Activated T-cell treated with anti-CD3 and anti-CD28 coated beads, Interleukin-2, amount 50 U/mL, for 1 hour (primary cell): ENCODE measurements around the gene PAX3.

ENCODE experiments used
- DNase-seq: peaks from one replicate; pipeline ENCODE4 v3.0.0-alpha.2; 2020

PAX3 gene

DNA sequence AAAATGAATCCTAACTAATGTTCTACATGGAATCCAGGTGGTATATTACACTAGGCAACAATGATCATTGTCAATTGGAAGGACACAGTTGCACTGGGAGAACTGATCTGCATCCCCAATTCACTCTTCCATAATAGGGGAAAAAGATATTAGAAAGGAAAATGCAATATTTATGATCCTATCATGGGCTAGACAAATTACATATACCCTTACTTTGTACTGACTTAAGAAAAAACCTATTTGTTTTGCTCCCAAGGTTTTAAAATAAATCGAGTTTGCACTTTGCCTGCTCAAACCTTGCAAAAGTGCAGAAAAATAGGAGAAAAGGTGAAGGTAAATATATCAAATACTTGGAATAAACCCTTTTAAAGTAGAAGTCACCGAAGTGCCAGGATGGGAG is 11.0 kb upstream of the PAX3 start:
- no peak for DNase-seq

DNA sequence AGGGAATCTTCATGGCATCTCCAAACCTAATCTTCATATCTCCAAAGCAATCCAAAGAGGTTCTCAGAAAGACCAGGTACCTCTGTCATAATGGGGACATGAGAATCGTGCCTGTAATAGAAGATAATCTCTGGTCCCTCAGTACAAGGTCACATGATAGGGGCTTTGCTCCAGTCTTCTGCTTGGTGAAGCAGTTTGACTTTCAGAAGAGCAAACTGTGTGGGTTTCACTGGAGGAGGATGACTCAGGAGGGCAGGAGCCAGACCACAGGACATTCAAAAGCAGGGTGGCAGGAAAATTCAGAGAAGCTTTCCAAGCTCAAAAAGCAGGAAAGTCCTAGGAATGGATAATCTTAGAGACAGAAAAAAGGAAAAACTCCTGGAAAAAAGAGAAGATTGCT is 10.6 kb upstream of the PAX3 start:
- no peak for DNase-seq

DNA sequence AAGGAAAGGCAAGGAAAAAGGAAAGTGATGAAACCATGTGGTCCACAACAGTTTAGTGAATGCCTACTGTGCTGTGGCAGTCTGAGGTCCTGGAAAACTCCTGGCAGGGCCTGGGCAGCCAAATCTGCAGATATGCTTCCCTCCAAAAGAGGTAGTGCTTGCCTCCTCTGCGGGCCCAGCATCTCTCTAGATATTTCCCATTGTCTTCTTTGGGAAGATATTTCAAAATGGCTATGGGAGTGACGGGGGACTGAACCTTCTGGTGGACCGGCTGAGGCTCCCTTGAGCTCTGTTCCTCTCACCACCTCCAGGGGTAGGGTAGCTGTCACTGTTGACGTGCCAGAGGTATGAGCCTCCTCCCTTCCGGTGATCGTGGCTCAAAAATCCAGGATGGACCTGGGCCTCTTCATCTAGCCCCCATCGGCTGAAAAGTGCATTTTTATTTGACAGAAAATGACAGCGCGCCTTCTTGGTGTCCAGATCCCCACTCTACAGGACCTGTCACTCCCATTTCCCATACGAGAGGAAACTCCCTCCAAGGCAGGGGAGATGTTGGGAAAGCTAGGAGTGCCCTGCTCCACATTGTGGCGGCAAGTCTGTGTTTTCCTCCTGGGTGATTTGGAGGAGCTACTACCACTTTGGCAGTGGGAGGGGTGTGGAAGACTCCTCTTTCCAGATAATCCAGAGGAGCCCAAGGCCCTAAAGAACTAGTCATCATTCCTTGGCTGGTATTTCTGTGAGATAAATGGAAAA is 9.4 kb upstream of the PAX3 start:
- no peak for DNase-seq

DNA sequence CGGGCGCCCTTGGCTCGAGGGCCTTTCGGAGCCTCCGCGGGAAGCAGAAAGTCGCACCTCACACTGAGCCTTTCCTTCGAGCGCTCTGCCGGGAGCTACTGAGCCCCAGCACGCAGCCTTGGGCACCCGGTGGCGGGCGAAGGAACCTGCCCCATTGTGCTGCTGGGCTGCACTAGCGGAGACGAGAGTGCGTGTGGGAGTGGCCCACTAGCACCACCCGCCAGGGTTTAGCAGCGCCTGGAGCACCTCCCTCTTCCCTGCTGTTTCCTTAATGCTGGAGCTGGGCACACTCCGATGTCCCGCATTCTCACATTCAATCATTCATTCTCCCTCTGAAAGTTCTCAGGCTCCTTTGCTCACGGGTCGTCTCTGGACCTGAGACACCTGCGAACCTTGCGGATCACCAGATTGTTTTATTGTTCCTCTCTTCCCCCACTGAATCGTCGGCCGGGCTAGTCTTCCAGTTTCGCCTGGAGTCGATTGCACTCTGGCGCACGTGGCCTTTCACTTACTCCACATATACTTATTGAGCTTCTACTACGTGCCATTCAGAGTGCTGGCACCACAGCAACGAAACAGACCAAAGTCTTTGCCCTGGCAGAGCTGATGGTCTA is 8.5 kb upstream of the PAX3 start:
- DNase-seq, result no peak

DNA sequence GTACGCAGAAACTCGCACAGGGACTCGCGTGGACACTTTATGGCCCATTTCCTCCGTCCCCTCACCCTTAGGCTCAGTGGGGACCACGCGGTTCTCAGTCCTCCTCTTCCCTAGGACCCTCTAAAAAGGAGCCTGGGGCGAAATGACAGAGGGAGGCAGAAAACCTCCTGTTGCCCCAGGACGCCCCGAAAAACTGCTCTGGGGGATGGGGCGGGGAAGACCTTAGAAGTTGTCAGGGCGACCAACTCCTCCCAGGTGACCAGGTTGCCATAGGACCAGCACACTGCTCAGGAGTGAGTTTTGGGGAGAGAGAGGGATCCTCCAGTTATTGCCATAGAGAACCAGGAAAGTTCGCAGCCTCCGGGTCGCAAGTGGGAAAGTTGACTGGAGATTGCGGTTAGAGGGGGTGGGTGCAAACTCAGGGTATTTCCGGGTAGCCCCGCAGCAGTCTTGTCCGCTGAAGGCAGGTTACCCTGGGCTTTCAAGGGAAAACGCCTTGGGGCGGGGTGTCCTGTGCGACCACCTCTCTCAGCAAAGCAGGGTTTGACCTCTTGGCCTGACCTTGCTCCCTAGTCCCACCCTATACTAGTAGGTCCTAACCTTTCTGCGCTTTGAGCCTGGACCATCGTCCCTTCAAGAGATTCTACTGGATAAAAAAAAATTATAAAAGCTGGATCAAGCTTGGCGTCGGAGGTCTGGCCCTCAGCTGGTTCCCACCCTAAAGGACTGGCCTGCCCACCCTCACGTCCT is 7.8 kb upstream of the PAX3 start:
- no peak for DNase-seq

DNA sequence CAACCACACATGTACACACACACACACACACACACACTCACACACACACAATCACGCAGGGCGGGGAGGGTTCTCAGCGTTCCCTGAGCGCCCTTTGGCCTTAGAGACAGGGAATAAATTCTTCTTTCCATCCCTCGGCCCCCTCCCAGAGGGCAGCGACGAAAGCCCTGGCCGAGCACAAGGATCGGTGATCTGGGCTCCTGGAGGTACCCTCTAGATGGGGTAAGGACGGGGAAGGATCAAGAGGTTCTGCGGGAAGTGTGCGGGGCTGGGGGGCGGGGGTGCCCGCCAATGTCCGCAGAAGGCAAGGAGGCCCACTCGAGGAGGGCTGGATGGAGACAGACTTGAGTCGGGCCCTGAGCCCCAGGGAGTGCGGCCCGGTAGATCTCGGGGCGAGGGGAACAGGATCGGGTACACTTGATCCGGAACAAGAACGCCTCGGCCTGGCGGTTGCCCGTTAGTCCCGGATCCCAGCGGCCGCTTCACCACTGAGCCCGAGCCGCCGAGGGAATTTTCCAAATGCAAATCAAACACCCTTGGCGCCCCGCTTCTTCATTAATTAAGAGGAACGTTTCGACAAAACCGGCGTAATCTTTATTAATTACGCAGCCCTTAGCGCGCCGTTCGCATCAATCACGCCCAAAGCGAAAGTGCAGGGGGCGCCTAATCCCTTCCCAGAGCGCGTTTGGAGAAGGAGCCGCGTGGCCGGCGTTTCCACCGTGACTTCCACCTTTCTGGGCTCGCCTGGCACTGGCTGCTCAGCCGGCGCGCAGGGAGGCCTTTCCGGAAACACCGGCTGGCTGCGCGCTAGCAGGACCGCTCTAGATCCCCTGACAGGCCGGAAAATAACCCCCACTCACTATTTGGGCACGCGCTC is 7.0 kb upstream of the PAX3 start:
- no peak for DNase-seq

DNA sequence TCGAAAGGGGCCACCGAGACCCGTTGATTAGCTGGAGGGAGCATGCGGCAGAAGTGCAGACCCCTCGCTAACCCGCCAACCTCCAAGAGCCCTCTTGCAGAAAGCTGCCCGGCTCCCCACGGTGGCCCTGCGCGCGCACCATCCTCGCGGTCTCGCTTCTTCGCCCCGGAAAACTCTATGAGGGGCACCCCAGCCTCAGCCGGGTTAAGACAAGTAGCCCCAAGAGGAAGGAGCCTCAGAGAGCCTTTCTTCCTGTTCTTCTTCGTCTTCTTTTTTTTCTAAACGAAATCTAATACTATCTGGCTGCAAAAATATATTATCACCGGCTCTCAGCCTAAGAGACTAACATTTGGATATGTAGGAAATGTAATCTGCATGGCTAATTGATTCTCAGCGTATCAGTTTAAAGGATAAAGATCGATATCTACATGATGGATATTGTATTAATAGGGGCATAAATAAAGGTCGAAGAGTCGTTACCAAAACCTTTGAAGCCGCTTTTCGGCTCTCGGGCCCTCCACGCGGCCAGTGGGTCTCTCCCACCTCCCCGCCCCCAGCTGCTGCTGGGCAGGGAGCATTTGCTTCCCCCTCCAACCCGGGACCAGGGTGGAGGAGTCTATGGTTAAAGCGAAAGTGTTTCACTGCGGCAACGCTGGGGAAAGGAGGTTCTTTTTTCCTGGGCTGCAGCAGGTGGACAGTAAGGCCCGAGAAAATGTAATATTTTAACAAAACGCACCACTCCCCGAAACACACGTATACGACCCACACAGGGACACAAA is 6.1 kb upstream of the PAX3 start:
- DNase-seq, result no peak

DNA sequence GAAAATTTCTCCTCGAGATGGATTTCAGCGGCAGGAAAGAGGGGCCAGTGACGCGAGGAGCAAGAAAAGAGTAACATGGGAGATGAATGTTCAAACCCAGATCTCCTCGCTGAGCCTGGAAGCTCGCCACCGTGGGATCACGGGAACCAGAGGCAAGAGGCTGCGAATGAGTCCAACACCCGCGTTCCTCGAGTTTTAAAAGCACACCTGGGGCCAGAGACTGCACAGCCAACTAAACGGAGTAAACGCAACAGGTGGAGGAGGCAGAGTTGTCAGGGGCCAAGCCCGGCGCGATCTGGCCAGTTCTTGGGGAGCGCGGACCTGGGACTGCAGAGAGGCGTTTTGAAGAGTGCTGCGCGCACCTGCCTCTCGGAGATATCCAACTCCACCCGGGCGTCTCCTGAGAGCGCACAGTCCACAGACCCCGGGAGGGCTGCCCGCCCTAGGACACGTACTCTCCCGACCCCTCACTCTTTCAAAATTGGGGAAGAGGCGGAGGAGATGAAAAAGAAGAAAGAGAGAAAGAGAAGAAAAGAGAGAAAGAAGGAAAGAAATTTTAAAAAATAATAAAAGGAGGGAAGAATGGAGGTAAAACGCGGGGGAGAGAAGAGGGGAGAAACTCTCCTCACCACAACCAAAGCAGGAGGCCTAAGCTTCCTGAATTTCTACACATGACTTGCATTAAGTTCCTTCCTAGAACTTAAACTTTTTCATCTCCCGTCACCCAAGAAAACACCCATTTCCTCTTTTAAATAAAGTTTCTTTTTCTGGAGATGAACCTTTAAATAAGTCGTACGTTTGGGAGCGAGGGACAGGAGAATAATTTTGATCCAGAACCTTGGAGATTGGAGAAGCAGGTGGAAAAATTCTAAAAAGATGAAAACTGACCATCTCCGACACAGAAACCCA is 5.3 kb upstream of the PAX3 start:
- DNase-seq, result no peak

DNA sequence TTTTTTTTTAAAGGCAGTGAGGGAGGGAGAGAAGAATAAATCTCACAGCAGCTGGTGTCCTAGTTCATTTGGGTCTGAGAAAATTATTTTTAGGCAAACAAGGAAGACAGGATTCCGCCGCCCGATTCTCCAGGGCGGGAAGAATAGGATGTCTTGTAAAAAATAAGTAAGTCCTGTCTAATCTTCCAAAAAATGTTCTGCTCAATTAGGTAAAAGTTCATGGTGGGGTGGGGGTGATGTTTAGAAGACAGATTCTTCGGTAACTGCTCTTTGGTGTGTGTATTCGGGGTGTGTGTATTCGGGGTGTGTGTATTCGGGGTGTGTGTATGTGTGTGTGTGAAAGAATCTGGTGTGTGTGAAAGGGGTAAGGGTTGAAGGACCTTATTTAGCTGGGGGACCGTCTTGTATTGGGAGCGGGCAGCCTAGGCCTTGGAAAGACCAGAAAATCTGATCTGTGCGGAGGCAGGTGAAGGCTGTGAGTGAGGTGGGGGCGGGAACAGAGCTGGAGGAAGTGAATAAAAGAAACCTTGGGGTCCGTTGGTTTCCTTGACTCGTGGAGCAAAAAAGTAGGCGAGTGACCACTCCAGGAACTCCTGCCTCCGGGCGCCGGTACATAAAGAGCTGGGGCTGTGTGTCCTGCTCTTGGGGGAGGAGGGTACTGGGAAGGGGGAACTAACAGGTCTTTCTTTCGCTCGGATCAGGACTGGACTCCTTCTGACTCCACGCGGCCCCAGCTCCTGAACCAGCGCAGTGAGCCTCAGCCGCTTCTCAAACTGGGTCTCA is 4.4 kb upstream of the PAX3 start:
- DNase-seq, result no peak

DNA sequence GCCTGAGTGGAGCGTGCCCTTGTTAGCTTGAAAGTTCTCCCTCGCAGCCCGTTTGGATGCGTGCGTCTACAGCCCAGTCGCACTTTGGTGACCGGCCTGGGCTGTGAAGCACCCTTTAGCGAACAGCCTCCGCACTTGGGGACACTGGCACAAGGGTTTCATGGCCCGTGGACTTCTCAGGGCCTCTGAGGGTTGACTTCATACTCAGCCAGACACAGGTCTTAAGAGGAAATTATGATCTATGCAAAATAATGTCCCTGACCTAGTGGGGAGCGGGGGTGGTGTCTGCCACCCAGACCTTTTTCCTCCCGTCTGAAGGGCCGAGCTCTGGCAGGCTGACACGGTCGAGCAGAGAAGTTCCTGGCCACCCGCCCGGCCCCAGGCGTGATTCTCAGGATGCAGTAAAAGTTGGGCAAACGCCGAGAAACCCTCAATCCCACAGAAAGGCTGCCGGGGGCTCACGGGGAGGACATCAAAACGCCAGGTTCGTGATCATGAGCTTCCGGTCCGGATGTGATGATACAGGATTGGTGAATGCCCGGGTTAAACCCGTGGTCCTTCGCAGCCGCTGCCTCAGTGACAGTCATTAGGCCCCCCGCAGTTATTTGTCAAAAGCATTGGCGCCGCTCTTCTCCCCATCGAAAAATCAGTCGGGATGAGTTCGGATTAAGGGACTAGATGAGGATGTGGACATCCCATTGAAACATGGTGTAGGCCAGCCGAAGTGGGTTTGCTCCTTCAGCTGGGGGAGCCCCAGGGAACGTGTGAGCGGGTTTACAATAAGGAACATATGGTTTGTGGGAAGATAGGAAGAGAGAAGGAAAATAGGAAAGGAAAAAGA is 3.6 kb upstream of the PAX3 start:
- no peak for DNase-seq

DNA sequence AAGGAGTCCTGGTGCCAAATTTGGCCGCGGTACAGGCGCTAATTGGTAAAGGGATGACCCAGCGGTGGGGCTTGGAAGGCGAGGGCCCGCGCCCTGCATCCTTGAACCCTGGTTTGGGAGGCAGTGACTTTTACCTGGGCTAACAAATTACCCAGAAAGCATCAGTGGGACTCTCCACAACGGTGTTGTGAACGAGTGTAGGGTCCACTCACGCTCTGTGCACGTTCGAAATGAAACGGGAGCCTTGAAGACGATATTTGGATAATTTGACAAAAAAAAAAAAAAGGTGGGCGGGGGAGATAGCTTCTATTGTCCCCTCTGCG is 3.0 kb upstream of the PAX3 start:
- DNase-seq, result no peak

DNA sequence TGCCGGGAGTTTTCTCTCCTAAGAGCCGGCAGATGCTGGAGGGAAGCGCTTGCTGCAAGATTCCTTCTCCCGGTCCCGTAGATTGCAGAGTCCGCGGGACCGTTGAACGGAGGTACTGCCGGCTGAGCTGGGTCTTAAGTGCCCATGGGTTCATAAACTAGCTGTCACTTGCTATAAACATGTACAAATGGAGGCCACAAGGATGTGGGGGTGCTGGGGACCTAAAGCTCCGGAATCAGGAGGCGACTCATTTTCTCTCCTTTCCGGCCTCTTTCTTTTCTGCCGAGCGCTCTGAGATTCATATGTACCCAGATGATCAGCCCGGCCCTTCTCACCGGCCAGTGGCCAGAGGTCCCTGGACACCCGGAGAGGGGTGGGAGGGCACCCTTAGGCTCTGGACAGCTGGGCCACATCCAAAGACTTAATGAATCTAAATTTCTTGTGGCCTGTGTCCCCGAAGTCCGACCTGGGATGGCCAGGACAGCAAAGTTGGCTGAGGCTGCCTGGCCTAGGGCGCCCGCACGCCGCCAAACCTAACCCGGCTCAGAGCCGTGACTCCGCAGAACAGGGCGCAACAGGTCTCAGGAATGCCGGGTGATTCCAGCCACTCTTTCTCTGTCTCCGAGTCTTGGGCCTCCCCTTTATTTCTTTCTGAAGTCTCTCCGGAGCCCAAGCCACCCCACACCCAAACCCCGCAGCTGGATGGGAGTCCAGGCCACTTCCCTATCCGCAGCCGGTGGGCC is 2.4 kb upstream of the PAX3 start:
- DNase-seq, result no peak

DNA sequence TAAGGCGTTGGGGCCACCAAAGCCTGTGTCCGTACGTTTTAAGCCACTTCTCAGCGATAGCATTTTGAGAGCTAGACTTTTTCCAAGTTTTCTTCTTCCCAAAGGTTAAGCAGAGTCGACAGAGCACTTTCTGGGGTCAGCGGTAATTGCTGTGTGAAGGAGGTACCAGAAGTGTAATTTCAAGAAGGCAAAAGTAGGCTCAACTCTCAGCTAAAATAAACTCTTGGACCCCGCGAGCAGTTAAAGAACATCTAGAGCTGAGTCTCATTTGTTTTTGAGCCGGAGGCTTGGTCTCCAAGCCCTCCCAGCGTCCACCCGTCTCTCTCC is 1.9 kb upstream of the PAX3 start:
- no peak for DNase-seq

DNA sequence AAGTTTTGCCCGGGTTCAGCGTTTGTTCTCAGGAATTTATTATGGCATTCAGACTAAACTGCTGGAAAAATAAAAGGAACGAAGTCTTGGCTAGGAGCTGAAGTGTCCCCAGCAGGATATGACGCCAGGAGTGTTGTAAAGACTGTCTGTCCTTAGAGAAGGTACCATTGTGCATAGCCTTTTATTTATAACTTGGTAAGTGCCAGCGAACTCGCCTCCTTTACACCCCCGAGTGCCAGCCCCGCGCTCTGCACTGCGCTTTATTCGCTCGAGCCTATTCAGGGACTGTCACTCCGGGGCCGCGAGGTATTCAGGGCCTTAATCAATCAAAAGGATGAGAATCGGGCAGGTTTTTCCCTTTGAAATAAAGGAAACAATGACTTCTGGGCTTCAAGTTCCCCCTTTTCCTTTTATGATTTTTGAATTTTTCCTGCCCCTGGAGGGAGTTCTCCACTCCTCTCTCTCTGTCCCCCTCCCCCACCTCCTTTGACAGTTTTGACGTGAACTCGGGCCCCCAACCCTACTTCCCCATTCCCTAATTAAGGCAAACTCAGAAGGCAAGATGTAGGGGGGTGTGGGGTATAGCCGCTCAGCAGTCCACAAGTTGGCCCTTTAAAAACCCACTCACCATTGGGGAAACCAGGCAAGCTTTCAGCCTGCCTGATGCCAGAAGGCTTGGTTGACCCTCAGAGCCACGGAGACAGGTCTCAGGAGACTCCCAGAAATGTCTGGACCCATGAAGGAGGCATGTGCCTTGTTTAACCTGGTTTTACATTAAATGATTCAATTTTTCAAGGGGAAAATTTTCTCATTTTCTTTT is 1.3 kb upstream of the PAX3 start:
- DNase-seq, result no peak

DNA sequence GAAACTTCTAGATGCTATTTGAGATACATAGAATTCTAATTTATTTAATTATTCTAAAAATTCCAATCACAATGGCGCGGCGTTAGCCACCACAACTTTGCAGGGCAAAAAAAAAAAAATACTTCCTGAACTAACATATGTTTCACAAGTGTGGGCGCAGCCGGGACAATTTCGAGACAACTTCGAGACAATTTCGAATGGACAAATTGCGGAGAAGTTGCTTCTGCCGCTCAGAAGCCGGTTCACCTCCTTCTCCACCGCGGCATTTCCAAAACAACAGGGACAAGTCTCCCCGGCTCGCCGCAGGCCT is 842 bp downstream of the PAX3 start:
- DNase-seq, result no peak

DNA sequence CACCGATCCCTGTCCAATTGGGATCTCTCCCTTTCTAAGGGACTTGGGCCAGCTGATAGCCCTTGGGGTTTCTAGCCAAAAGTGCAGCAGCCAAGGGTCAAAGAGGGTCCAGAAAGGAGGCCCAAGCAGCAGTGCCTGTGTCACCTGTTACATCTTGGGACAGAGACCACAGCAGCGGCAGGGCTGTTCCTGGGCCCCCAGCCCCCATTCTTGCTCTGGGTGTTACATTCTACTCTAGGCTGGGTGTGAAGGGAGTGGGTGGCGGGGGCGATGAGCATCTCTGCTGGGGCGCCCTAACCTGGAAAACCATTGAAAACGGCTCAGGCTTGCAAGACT is 1.2 kb downstream of the PAX3 start:
- DNase-seq, result no peak

DNA sequence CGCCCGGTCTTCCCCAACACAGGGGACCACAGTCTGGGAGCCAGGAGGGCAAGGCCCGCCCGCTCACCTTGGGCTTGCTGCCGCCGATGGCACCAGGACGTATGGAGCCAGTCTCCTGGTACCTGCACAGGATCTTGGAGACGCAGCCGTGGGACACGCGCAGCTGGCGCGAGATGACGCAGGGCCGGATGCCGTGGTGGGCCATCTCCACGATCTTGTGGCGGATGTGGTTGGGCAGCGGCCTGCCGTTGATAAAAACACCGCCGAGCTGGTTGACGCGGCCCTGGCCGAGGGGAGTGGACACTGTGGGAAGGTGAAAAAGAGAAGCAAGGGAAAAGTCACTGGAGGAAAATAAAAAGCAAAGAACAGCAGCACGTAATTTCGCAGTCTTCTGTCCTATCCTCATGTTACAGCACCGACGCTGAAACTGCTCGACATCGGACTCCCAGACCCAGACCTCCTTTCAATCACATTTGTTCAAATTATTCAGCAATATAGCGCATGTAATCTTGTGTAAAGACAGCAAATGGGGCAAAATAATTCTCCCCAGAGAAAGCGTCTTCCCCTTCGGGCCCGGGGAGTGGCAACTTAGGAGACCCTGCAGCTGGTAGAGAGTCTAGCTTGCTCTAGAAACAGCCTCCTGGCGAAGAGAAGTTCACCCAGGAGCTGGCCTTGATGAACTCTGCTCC is 1.7 kb downstream of the PAX3 start:
- DNase-seq, result no peak

DNA sequence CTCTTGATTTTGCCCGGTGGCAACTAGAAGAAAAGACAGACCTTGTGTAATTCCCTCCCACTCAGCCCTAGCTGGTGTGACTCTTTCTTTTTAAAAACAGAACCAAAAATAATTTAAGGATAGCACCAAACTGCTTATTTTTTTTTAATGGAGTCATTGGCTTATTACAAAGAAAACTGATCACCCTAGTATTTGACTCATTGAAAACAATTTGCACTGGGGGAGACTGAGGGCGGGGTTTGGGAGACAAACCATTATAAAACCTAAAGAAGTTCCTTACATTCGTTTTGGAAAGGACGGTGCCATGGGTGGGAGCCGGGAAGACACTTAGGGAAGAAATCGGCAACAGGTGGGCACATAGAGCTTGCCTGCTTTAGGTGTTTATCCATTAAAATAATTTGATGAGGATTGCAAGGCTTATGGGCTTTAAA is 2.5 kb downstream of the PAX3 start:
- no peak for DNase-seq
